Lower lobe of right lung (tissue), 2 donors: ENCODE measurements around the gene TMEM115. TPM values are rescaled to one million over a fixed set of nuclear protein-coding genes. Genes with fewer than 3 reads are reported as not detected.

Experiments
- ATAC-seq, 2 donors: fragments of 200-7000 bp; cut with Tn5 transposase; one replicate each; pipeline ENCODE4 v1.9.1; 2020 to 2022; ENCODE audit warnings: mild to moderate bottlenecking in 2 of 2, moderate library complexity in 2 of 2
- DNase-seq: peaks from one replicate; pipeline ENCODE4 v3.0.0-alpha.2; 2020
- H3K27ac ChIP-seq: fragments of 200-600 bp; one replicate; pipeline ENCODE4 v1.8.0; 2022
- H3K27me3 ChIP-seq: fragments of 200-600 bp; one replicate; pipeline ENCODE4 v1.8.0; 2022; ENCODE audit warnings: low read depth
- H3K36me3 ChIP-seq: fragments of 200-600 bp; one replicate; pipeline ENCODE4 v1.8.0; 2022; ENCODE audit warnings: mild to moderate bottlenecking
- H3K4me1 ChIP-seq: fragments of 200-600 bp; one replicate; pipeline ENCODE4 v1.8.0; 2022
- H3K4me3 ChIP-seq: fragments of 200-600 bp; one replicate; pipeline ENCODE4 v1.8.0; 2022; ENCODE audit warnings: mild to moderate bottlenecking
- H3K9me3 ChIP-seq: fragments of 200-600 bp; one replicate; pipeline ENCODE4 v1.8.0; 2022
- CTCF ChIP-seq: fragments of 200-600 bp; IDR thresholded peaks from one replicate; pipeline ENCODE4 v1.8.0; 2022; ENCODE audit warnings: antibody characterized with exemption, mild to moderate bottlenecking
- intact Hi-C: fragments of 100-400 bp; cut with DNase I; formaldehyde crosslinking; loops from one replicate; pipeline ENCODE4 v1.11.0; 2022
- total RNA-seq: library from RNA; stranded (reverse); fragmentation: NEBNext Ultra II Directional; extraction: Animal tissue kit (Norgen Biotek cat#: 25700); gene quantifications from one replicate; pipeline ENCODE4 v1.2.1, GENCODE V29; 2021
- donor health status: DM: no; HTN: yes; CAD: no; lungs with severe emphysema.

Gene TMEM115
- total RNA-seq, 1 donor from 2014 or later = 37.5 TPM

- Histone ChIP-seq H3K9me3 (no peaks in the 10 kb centered on the region), H3K27me3 (no peaks in the 10 kb centered on the region), H3K4me1 (peaks cover 2% of the 10 kb centered on the region), H3K36me3 (peaks cover 11% of the 10 kb centered on the region), H3K4me3 (no peak overlapping the region), H3K27ac (no peak overlapping the region)
- intact Hi-C loops = no loop called here
- DNase-seq (no peak), ATAC-seq (no peak)
- TF ChIP-seq CTCF = no peak
Measured at GRCh38 chr3:50370594-50370993, 11.3 kb upstream of the TMEM115 start.

- Histone ChIP-seq H3K27ac (no peak overlapping the region), H3K27me3 (no peaks in the 10 kb centered on the region), H3K4me1 (peaks cover 12% of the 10 kb centered on the region), H3K36me3 (peaks cover 11% of the 10 kb centered on the region), H3K9me3 (no peaks in the 10 kb centered on the region), H3K4me3 (no peak overlapping the region)
- ATAC-seq (no peak), DNase-seq (no peak)
- no peak for TF ChIP-seq CTCF
- intact Hi-C loops = no loop called here
Measured at GRCh38 chr3:50369012-50369670, 9.8 kb upstream of the TMEM115 start.

- Histone ChIP-seq H3K4me3 (peak overlapping the region; percentile 61), H3K36me3 (peaks cover 11% of the 10 kb centered on the region), H3K27ac (peak overlapping the region; percentile 49), H3K27me3 (no peaks in the 10 kb centered on the region), H3K9me3 (no peaks in the 10 kb centered on the region), H3K4me1 (peaks cover 12% of the 10 kb centered on the region)
- TF ChIP-seq CTCF = no peak
- ATAC-seq = no peak
- DNase-seq = no peak
- intact Hi-C loops = no loop called here
Measured at GRCh38 chr3:50365842-50366220, 6.5 kb upstream of the TMEM115 start.

GRCh38 chr3:50365080-50365841, 5.9 kb upstream of the TMEM115 start:
- H3K27ac ChIP-seq = peak overlapping the region; percentile 49
- no peak for TF ChIP-seq CTCF
- H3K4me3 ChIP-seq = peak overlapping the region; percentile 61
- no peaks in the 10 kb centered on the region for H3K9me3 ChIP-seq
- H3K36me3 ChIP-seq = peaks cover 11% of the 10 kb centered on the region
- DNase-seq (peak; percentile 89), ATAC-seq (peak; percentile 79 to 84)
- peaks cover 12% of the 10 kb centered on the region for H3K4me1 ChIP-seq
- intact Hi-C loops = no loop called here
- no peaks in the 10 kb centered on the region for H3K27me3 ChIP-seq

GRCh38 chr3:50364573-50365079, 5.3 kb upstream of the TMEM115 start:
- no peak for DNase-seq
- peak; percentile 5 to 7 for ATAC-seq

More at GRCh38 chr3:50364573-50365079, 5.3 kb upstream of the TMEM115 start:
- Histone ChIP-seq H3K4me1 (peaks cover 18% of the 10 kb centered on the region), H3K4me3 (peak overlapping the region; percentile 61), H3K9me3 (no peaks in the 10 kb centered on the region), H3K36me3 (peaks cover 11% of the 10 kb centered on the region), H3K27ac (peak overlapping the region; percentile 7), H3K27me3 (no peaks in the 10 kb centered on the region)
- TF ChIP-seq CTCF = no peak
- intact Hi-C loops = no loop called here
